KMS-11 (cell line): Measurements from ENCODE around the gene KDM3A.

Source experiments
- H2AFZ ChIP-seq: fragments of 200-600 bp; sonication (generic); 2 replicates; pipeline ENCODE4 v1.6.1; 2016; ENCODE audit warnings: antibody characterized with exemption, mixed run types, low read depth
- H3K27ac ChIP-seq: fragments of 200-600 bp; sonication (generic); 2 replicates; pipeline ENCODE4 v1.6.1; 2016; ENCODE audit warnings: mild to moderate bottlenecking, mixed run types
- H3K27me3 ChIP-seq: fragments of 200-600 bp; sonication (generic); 2 replicates; pipeline ENCODE4 v1.6.1; 2017; ENCODE audit warnings: mild to moderate bottlenecking, low read depth, mixed run types, moderate library complexity; ENCODE audit not compliant: insufficient read depth
- H3K36me3 ChIP-seq: fragments of 200-600 bp; sonication (generic); 2 replicates; pipeline ENCODE4 v1.6.1; 2017; ENCODE audit warnings: mild to moderate bottlenecking, mixed run types; ENCODE audit not compliant: insufficient read depth
- H3K4me1 ChIP-seq: fragments of 200-600 bp; sonication (generic); 2 replicates; pipeline ENCODE4 v1.6.1; 2016; ENCODE audit warnings: mild to moderate bottlenecking, low read depth, mixed run types; ENCODE audit not compliant: poor library complexity, severe bottlenecking
- H3K4me2 ChIP-seq: fragments of 200-600 bp; sonication (generic); 2 replicates; pipeline ENCODE4 v1.7.0; 2016; ENCODE audit warnings: mild to moderate bottlenecking, mixed run types
- H3K4me3 ChIP-seq: fragments of 200-600 bp; sonication (generic); IDR thresholded peaks from 2 replicates; pipeline ENCODE4 v1.6.1; 2017; ENCODE audit warnings: low read depth, low read length, mixed read lengths; ENCODE audit not compliant: insufficient read depth
- H3K79me2 ChIP-seq: fragments of 200-600 bp; sonication (generic); 2 replicates; pipeline ENCODE4 v1.6.1; 2016; ENCODE audit warnings: low read depth, mixed run types; ENCODE audit not compliant: insufficient read depth
- H3K9ac ChIP-seq: fragments of 200-600 bp; sonication (generic); 2 replicates; pipeline ENCODE4 v1.6.1; 2016; ENCODE audit warnings: mild to moderate bottlenecking, mixed run types
- H4K20me1 ChIP-seq: fragments of 200-600 bp; sonication (generic); 2 replicates; pipeline ENCODE4 v1.6.1; 2016; ENCODE audit warnings: mild to moderate bottlenecking, mixed run types; ENCODE audit not compliant: insufficient read depth
- TF ChIP-seq, protein P1 (sequence below): fragments of 200-600 bp; sonication (generic); conservative IDR thresholded peaks from 2 replicates; pipeline ENCODE4 v1.6.1; 2017; ENCODE audit warnings: low read depth, mild to moderate bottlenecking, antibody characterized with exemption, low read length, moderate library complexity, mixed read lengths

Gene KDM3A

GRCh38 chr2:86439879-86440630, 1.1 kb upstream of the KDM3A start:
- Histone ChIP-seq H4K20me1 (no peaks in the 10 kb centered on the region), H3K4me1 (peaks cover 28% of the 10 kb centered on the region), H3K79me2 (peaks cover 29% of the 10 kb centered on the region), H3K36me3 (no peaks in the 10 kb centered on the region), H3K27ac (peak overlapping the region; percentile 93), H3K4me3 (no peak overlapping the region), H3K4me2 (peak overlapping the region; percentile 37; the same call in 1 of the 2 replicates), H3K9ac (peak overlapping the region; percentile 75; the same call in 1 of the 2 replicates), H2AFZ (peak overlapping the region; percentile 87), H3K27me3 (no peaks in the 10 kb centered on the region)
- TF ChIP-seq, protein P1, sequence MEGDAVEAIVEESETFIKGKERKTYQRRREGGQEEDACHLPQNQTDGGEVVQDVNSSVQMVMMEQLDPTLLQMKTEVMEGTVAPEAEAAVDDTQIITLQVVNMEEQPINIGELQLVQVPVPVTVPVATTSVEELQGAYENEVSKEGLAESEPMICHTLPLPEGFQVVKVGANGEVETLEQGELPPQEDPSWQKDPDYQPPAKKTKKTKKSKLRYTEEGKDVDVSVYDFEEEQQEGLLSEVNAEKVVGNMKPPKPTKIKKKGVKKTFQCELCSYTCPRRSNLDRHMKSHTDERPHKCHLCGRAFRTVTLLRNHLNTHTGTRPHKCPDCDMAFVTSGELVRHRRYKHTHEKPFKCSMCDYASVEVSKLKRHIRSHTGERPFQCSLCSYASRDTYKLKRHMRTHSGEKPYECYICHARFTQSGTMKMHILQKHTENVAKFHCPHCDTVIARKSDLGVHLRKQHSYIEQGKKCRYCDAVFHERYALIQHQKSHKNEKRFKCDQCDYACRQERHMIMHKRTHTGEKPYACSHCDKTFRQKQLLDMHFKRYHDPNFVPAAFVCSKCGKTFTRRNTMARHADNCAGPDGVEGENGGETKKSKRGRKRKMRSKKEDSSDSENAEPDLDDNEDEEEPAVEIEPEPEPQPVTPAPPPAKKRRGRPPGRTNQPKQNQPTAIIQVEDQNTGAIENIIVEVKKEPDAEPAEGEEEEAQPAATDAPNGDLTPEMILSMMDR, result no peak

DNA sequence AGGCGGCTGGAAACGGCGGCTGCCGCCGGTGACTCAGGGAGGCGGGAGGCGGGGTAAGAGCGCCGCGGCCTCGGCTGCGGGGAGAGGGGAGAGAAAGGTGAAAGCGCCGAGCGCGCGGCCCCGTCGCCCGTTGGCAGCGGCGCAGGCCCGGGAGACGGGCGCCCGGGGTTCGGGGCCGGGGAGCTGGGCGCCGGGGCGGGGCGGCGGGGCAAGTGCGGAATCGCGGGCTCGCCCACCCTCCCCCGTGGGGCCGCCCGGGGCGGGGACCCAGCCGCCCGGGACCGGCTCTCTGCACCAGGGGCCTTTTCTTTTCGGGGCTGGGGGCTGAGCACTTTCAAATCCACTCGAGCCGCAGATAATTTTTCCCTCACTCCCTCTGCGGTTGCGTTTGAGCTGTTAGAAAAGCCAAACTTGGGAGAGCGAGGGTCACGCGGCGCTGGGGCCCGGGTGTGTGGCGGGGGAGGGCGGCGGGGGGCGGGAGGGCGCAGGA, 266 bp downstream of the KDM3A start:
- H3K27me3 ChIP-seq, result no peaks in the 10 kb centered on the region
- 0 out of 2 replicates have a peak overlapping the region, but pooled peaks have one; percentile 87 for H2AFZ ChIP-seq
- H4K20me1 ChIP-seq, result no peaks in the 10 kb centered on the region
- H3K4me1 ChIP-seq, result peaks cover 42% of the 10 kb centered on the region
- H3K9ac ChIP-seq, result peak overlapping the region; percentile 75
- peaks cover 41% of the 10 kb centered on the region for H3K79me2 ChIP-seq
- H3K27ac ChIP-seq, result peak overlapping the region; percentile 93
- TF ChIP-seq, protein P1, result no peak
- H3K36me3 ChIP-seq, result no peaks in the 10 kb centered on the region
- H3K4me3 ChIP-seq, result no peak overlapping the region
- H3K4me2 ChIP-seq, result no peak overlapping the region

- Histone ChIP-seq H3K27me3 (no peaks in the 10 kb centered on the region), H3K4me1 (peaks cover 43% of the 10 kb centered on the region), H3K36me3 (no peaks in the 10 kb centered on the region), H3K4me2 (peak overlapping the region; percentile 80), H3K4me3 (peak overlapping the region; percentile 95), H2AFZ (peak overlapping the region; percentile 51; the same call in 1 of the 2 replicates), H3K27ac (peak overlapping the region; percentile 93), H3K79me2 (peaks cover 47% of the 10 kb centered on the region), H4K20me1 (no peaks in the 10 kb centered on the region), H3K9ac (peak overlapping the region; percentile 75)
- TF ChIP-seq, protein P1, result no peak
Measured at GRCh38 chr2:86441882-86442641, 891 bp downstream of the KDM3A start.

GRCh38 chr2:86442642-86443005, 1.5 kb downstream of the KDM3A start:
- H3K4me1 ChIP-seq, result peaks cover 43% of the 10 kb centered on the region
- H3K27ac ChIP-seq, result peak overlapping the region; percentile 93
- TF ChIP-seq, protein P1, result no peak
- no peaks in the 10 kb centered on the region for H4K20me1 ChIP-seq
- peak overlapping the region; percentile 95 for H3K4me3 ChIP-seq
- H3K4me2 ChIP-seq, result peak overlapping the region; percentile 80
- H3K36me3 ChIP-seq, result no peaks in the 10 kb centered on the region
- peaks cover 52% of the 10 kb centered on the region for H3K79me2 ChIP-seq
- peak overlapping the region; percentile 51; the same call in 1 of the 2 replicates for H2AFZ ChIP-seq
- peak overlapping the region; percentile 75; the same call in 1 of the 2 replicates for H3K9ac ChIP-seq
- no peaks in the 10 kb centered on the region for H3K27me3 ChIP-seq
